Uterus (tissue), 4 donors: ENCODE data around the gene WDTC1. TPM values are rescaled to one million over a fixed set of nuclear protein-coding genes. Genes with fewer than 3 reads are reported as not detected.

ENCODE experiments used
- DNase-seq, 2 donors: peaks; one replicate each; pipeline ENCODE4 v3.0.0-alpha.2; 2019 to 2020
- H3K27ac ChIP-seq, 2 donors: fragments of 200-600 bp; sonication (generic); 1 replicate in 1 of 2; 2 replicates in 1 of 2; pipeline ENCODE4 v1.5.1; 2016 to 2018
- H3K27me3 ChIP-seq, 2 donors: fragments of 200-600 bp; sonication (generic); one replicate each; pipeline ENCODE4 v1.5.1; 2018 to 2019; ENCODE audit warnings: control low read depth in 1 of 2
- H3K36me3 ChIP-seq, 2 donors: fragments of 200-600 bp; sonication (generic); one replicate each; pipeline ENCODE4 v1.5.1; 2019; ENCODE audit warnings: control low read depth in 1 of 2
- H3K4me1 ChIP-seq, 2 donors: fragments of 200-600 bp; sonication (generic); one replicate each; pipeline ENCODE4 v1.5.1; 2018 to 2019; ENCODE audit warnings: control low read depth in 1 of 2
- H3K4me3 ChIP-seq, 2 donors: fragments of 200-600 bp; sonication (generic); 1 replicate in 1 of 2; 2 replicates in 1 of 2; pipeline ENCODE4 v1.5.1; 2018 to 2019; ENCODE audit warnings: mild to moderate bottlenecking in 1 of 2
- H3K9me3 ChIP-seq, 2 donors: fragments of 200-600 bp; sonication (generic); one replicate each; pipeline ENCODE4 v1.5.1; 2019; ENCODE audit warnings: control low read depth in 1 of 2
- POLR2A ChIP-seq, 2 donors: fragments of 450-650 bp; IDR thresholded peaks; one replicate each; pipeline ENCODE4 v1.6.1; 2016; ENCODE audit warnings: antibody characterized with exemption in 2 of 2, mild to moderate bottlenecking in 1 of 2, moderate library complexity in 1 of 2
- intact Hi-C: fragments of 100-400 bp; cut with DNase I; formaldehyde crosslinking; loops from one replicate; pipeline ENCODE4 v1.15.1; 2023; ENCODE audit warnings: low total_unique reads
- total RNA-seq, 4 donors: library from RNA; depleted of rRNA in 3 of 4; stranded (reverse); fragments of >200 nt in 3 of 4; gene quantifications; one replicate each; pipeline versions ENCODE4 v1.1.0 to v1.2.4, GENCODE V29; 2014 to 2023
- TF ChIP-seq, protein P1 (sequence below), 4 experiments: fragments of 200-600 bp in 2 of 4; fragments of 450-650 bp in 2 of 4; sonication (generic) in 2 of 4; IDR thresholded peaks; one replicate each; pipeline ENCODE4 v1.5.1; 2016 to 2019; ENCODE audit warnings: antibody characterized with exemption in 4 of 4, mild to moderate bottlenecking in 2 of 4, moderate library complexity in 1 of 4
- donor health status: DM: yes; HTN: yes; CAD: no.

Gene WDTC1
- total RNA-seq, 4 donors from 2014 or later: 5.6 to 45.8 (median 34.2) TPM

DNA sequence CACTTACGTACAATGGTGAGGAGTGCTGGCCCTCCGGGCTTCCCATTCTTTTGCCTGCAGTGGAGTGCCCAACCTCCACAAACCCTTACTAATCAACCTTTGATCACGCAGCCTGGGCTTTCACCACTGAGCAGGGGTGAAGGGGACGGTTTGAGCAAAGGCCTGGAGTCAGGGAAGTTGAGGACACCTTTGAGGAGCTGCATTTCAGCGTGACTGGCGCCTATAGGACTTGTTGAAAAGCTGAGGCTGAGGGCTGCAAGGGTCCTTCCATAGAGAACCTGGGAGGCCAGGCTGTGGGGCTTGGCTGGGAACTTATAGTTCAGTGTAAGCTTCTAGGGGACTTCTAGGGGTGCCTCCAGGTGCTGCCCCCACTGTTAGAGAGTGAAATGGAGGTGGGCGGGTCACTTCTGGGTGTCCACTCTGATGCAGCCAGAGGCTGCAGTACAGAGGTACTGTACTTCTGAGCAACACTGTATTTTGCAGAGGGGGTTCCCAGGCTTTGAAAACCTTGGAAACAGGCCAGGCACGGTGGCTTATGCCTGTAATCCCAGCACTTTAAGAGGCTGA lies 117.2 kb downstream of the WDTC1 start:
- Histone ChIP-seq H3K27ac (no peak overlapping the region), H3K4me3 (no peak overlapping the region), H3K36me3 (no peaks in the 10 kb centered on the region), H3K4me1 (no peaks in the 10 kb centered on the region), H3K9me3 (no peaks in the 10 kb centered on the region), H3K27me3 (peaks cover 0 to 4% of the 10 kb centered on the region in 2 donors)
- TF ChIP-seq POLR2A (IDR thresholded peaks at IDR 0.05): no peak
- TF ChIP-seq, protein P1, sequence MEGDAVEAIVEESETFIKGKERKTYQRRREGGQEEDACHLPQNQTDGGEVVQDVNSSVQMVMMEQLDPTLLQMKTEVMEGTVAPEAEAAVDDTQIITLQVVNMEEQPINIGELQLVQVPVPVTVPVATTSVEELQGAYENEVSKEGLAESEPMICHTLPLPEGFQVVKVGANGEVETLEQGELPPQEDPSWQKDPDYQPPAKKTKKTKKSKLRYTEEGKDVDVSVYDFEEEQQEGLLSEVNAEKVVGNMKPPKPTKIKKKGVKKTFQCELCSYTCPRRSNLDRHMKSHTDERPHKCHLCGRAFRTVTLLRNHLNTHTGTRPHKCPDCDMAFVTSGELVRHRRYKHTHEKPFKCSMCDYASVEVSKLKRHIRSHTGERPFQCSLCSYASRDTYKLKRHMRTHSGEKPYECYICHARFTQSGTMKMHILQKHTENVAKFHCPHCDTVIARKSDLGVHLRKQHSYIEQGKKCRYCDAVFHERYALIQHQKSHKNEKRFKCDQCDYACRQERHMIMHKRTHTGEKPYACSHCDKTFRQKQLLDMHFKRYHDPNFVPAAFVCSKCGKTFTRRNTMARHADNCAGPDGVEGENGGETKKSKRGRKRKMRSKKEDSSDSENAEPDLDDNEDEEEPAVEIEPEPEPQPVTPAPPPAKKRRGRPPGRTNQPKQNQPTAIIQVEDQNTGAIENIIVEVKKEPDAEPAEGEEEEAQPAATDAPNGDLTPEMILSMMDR (IDR thresholded peaks at IDR 0.05): peak in 1 of 4 experiments; percentile 4
- no peak for DNase-seq
- intact Hi-C loops: no loop called here

DNA sequence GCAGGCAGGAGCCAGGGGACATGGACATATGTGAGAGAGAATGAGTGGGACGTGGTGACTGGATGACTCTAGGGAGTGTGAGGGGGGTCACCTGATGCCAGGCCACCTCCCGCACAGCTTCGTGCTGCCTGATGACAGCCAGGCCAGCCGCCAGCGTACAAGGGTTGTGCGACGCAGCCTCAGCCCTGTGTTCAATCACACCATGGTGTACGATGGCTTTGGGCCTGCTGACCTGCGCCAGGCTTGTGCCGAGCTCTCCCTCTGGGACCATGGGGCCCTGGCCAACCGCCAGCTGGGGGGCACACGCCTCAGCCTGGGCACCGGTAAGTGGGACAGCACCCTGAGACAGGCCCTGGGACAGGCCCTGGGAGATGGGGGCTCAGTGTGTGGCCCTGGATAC lies 118.7 kb downstream of the WDTC1 start:
- DNase-seq: no peak

DNA sequence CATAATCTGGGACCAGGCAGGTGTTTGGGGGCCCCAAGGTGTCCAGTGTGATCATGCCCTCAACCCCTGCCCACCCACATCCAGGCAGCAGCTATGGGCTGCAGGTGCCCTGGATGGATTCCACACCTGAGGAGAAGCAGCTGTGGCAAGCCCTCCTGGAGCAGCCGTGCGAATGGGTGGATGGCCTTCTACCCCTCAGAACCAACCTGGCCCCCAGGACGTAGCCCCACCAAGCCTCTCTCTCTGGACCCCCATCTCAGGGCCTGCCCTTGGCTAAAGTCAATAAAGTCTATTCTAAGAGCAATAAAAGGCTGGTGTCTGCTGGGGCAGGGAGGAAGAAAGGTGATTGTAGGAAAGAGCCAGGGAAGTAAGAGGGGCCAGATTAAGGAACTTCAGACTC lies 119.2 kb downstream of the WDTC1 start:
- no peak for DNase-seq
- H3K4me3 ChIP-seq: no peak overlapping the region
- peaks cover 0 to 4% of the 10 kb centered on the region in 2 donors for H3K27me3 ChIP-seq
- TF ChIP-seq POLR2A (IDR thresholded peaks at IDR 0.05): no peak
- TF ChIP-seq, protein P1 (IDR thresholded peaks at IDR 0.05): no peak
- no peak overlapping the region for H3K27ac ChIP-seq
- no peaks in the 10 kb centered on the region for H3K36me3 ChIP-seq
- intact Hi-C loops: no loop called here
- H3K4me1 ChIP-seq: no peaks in the 10 kb centered on the region
- H3K9me3 ChIP-seq: no peaks in the 10 kb centered on the region

More for the DNA sequence above, 118.7 kb downstream of the WDTC1 start:
- no peaks in the 10 kb centered on the region for H3K9me3 ChIP-seq
- intact Hi-C loops: no loop called here
- no peak for TF ChIP-seq POLR2A (IDR thresholded peaks at IDR 0.05)
- TF ChIP-seq, protein P1 (IDR thresholded peaks at IDR 0.05): no peak
- no peaks in the 10 kb centered on the region for H3K4me1 ChIP-seq
- peaks cover 0 to 4% of the 10 kb centered on the region in 2 donors for H3K27me3 ChIP-seq
- H3K4me3 ChIP-seq: no peak overlapping the region
- H3K27ac ChIP-seq: no peak overlapping the region
- H3K36me3 ChIP-seq: no peaks in the 10 kb centered on the region

DNA sequence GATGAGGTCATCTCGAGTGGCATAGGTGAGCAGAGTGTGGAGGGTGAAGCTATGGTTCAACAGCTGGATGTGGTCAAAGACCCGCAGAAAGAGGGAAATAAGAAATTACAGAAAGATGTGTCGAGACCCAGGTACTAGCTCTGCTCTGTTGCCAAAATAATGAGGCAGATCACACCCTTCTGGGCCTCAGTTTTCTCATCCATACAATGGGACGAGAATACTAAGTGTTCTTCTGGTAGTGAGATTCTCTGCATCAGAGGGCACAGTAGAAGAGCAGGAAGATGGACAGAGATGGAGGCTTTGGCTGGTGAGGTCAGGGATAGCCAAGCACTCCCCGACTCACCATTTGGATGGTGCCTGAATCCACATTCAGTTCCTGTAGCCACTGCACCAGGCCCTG lies 121.3 kb downstream of the WDTC1 start:
- H3K4me3 ChIP-seq: no peak overlapping the region
- no peaks in the 10 kb centered on the region for H3K36me3 ChIP-seq
- no peaks in the 10 kb centered on the region for H3K9me3 ChIP-seq
- TF ChIP-seq, protein P1 (IDR thresholded peaks at IDR 0.05): no peak
- H3K27me3 ChIP-seq: no peaks in the 10 kb centered on the region
- no peak overlapping the region for H3K27ac ChIP-seq
- intact Hi-C loops: loop anchor here (5.0 kb wide), 1 partner anchor 37 kb away; the partner anchor contains the start of gene GPR3
- no peaks in the 10 kb centered on the region for H3K4me1 ChIP-seq
- DNase-seq: no peak

DNA sequence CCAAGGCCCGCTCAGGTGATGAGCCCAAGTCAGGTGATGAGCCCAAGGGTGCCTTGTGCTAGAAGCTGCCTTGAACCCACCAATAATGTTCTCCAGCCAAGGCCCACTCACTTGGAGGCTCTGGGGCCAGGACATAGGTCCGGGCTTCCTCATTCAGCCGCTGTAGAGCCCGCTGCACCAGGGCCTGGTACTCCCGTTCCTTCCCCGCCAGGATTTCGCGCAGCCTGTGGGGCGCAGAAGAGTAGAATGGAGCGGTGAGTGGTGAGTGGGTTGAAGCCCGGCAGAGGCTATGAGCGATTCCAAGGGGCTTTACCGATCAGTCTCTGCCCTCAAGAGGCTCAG lies 121.8 kb downstream of the WDTC1 start:
- DNase-seq: no peak
- no peaks in the 10 kb centered on the region for H3K36me3 ChIP-seq
- intact Hi-C loops: loop anchor here (5.0 kb wide), 1 partner anchor 36 kb away; the partner anchor contains the start of gene GPR3
- no peak overlapping the region for H3K4me3 ChIP-seq
- H3K27ac ChIP-seq: no peak overlapping the region
- TF ChIP-seq, protein P1 (IDR thresholded peaks at IDR 0.05): no peak
- no peak for TF ChIP-seq POLR2A (IDR thresholded peaks at IDR 0.05)
- no peaks in the 10 kb centered on the region for H3K27me3 ChIP-seq
- H3K9me3 ChIP-seq: no peaks in the 10 kb centered on the region
- H3K4me1 ChIP-seq: no peaks in the 10 kb centered on the region
